H1 (cell line): Measurements from ENCODE around the gene FOXO6.

Source experiments
- ASH2L ChIP-seq: fragments of 200-600, 300-600 bp; sonication (generic); IDR thresholded peaks from one replicate; pipeline ENCODE4 v1.7.1; 2017; ENCODE audit warnings: low read length
- CHD1 ChIP-seq: IDR thresholded peaks from 2 replicates; pipeline ENCODE4 v1.6.1; 2012; ENCODE audit warnings: low read depth, low read length, improper control_type of control experiment
- CHD2 ChIP-seq: IDR thresholded peaks from 2 replicates; pipeline ENCODE4 v1.6.1; 2012; ENCODE audit warnings: low read length, improper control_type of control experiment
- EZH2 ChIP-seq: fragments of 200-600 bp; sonication (generic); IDR thresholded peaks from 2 replicates; pipeline ENCODE4 v1.7.1; 2012; ENCODE audit warnings: low read depth, mild to moderate bottlenecking, moderate library complexity, low read length, inconsistent platforms; ENCODE audit not compliant: severe bottlenecking
- GABPA ChIP-seq: IDR thresholded peaks from 2 replicates; pipeline ENCODE4 v1.6.1; 2011; ENCODE audit warnings: mild to moderate bottlenecking, low read length, moderate library complexity, borderline replicate concordance; ENCODE audit not compliant: insufficient read depth
- JUN ChIP-seq: IDR thresholded peaks from 2 replicates; pipeline ENCODE4 v1.6.1; 2011; ENCODE audit warnings: low read depth, mild to moderate bottlenecking, improper control_type of control experiment, low read length
- POLR2A ChIP-seq, 2 experiments: IDR thresholded peaks; 1 replicate in 1 of 2; 2 replicates in 1 of 2; pipeline ENCODE4 v1.6.1; 2011; ENCODE audit warnings: low read depth in 2 of 2, low read length in 2 of 2, mild to moderate bottlenecking in 2 of 2; ENCODE audit errors: control extremely low read depth in 1 of 2
- RAD21 ChIP-seq, 2 experiments: IDR thresholded peaks in 1 of 2; conservative IDR thresholded peaks in 1 of 2; 2 replicates each; pipeline ENCODE4 v1.6.1; 2011; ENCODE audit warnings: low read depth in 2 of 2, low read length in 2 of 2, improper control_type of control experiment in 1 of 2, inconsistent platforms in 1 of 2, mild to moderate bottlenecking in 1 of 2, moderate library complexity in 1 of 2
- RBBP5 ChIP-seq: IDR thresholded peaks from 2 replicates; pipeline ENCODE4 v1.7.1; 2012; ENCODE audit warnings: low read depth, mild to moderate bottlenecking, inconsistent platforms, low read length, moderate library complexity, borderline replicate concordance
- RNF2 ChIP-seq: fragments of 200-900, 300-1000 bp; sonication (generic); IDR thresholded peaks from 2 replicates; pipeline ENCODE4 v1.7.1; 2016; ENCODE audit warnings: borderline replicate concordance, low read depth, mild to moderate bottlenecking, antibody characterized with exemption, low read length; ENCODE audit not compliant: poor library complexity, severe bottlenecking; ENCODE audit errors: missing control alignments
- SP1 ChIP-seq: IDR thresholded peaks from 2 replicates; pipeline ENCODE4 v1.6.1; 2011; ENCODE audit warnings: low read depth, low read length
- TF ChIP-seq, protein P1 (sequence below), 3 experiments: IDR thresholded peaks; 1 replicate in 2 of 3; 2 replicates in 1 of 3; pipeline versions ENCODE4 v1.5.1 to v1.6.1; 2011; ENCODE audit warnings: low read length in 3 of 3, mild to moderate bottlenecking in 3 of 3, inconsistent platforms in 2 of 3, low read depth in 1 of 3, moderate library complexity in 1 of 3; ENCODE audit not compliant: insufficient read depth in 1 of 3; ENCODE audit errors: control extremely low read depth in 1 of 3

DNA sequence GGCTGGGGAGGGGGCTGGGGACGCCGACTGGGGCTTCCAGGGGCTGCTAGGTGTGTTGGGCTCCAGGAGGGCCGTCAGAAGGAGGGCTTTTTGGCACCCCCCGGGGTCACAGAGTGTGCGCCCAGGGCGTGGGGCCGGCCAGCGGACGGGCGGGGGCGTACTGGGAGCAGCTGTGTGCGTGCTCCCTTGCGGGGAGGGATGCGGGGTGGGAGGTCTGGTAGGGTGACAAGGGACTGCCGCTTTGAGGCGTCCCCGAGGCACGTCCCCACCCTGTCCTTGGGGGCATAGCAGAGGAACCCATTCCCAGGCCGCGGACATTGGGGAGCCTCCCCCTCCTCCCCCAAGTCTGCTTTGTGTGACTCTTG is 1.1 kb downstream of the FOXO6 start:
- peak; percentile 50 for TF ChIP-seq EZH2
- TF ChIP-seq POLR2A (IDR thresholded peaks at IDR 0.05; ENCODE audit: control extremely low read depth in 1 of 2, low read depth in 2 of 2, low read length in 2 of 2) = no peak
- no peak for TF ChIP-seq RAD21 (IDR thresholded peaks at IDR 0.05 in 1 of 2, conservative IDR thresholded peaks at IDR 0.05 in 1 of 2; ENCODE audit: low read depth in 2 of 2, low read length in 2 of 2)
- TF ChIP-seq CHD2 = no peak
- TF ChIP-seq, protein P1, sequence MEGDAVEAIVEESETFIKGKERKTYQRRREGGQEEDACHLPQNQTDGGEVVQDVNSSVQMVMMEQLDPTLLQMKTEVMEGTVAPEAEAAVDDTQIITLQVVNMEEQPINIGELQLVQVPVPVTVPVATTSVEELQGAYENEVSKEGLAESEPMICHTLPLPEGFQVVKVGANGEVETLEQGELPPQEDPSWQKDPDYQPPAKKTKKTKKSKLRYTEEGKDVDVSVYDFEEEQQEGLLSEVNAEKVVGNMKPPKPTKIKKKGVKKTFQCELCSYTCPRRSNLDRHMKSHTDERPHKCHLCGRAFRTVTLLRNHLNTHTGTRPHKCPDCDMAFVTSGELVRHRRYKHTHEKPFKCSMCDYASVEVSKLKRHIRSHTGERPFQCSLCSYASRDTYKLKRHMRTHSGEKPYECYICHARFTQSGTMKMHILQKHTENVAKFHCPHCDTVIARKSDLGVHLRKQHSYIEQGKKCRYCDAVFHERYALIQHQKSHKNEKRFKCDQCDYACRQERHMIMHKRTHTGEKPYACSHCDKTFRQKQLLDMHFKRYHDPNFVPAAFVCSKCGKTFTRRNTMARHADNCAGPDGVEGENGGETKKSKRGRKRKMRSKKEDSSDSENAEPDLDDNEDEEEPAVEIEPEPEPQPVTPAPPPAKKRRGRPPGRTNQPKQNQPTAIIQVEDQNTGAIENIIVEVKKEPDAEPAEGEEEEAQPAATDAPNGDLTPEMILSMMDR (IDR thresholded peaks at IDR 0.05; ENCODE audit: control extremely low read depth in 1 of 3, insufficient read depth in 1 of 3, low read depth in 1 of 3, low read length in 3 of 3) = no peak
- no peak for TF ChIP-seq SP1
- TF ChIP-seq JUN = no peak
- no peak for TF ChIP-seq GABPA
- no peak for TF ChIP-seq RBBP5
- TF ChIP-seq RNF2 = no peak
- TF ChIP-seq CHD1 = no peak
- TF ChIP-seq ASH2L = no peak
